Mesenchymal stem cell (in vitro differentiated cells and primary cell): ENCODE measurements around the gene NCCRP1.

Experiments used
- DNase-seq: peaks from one replicate; pipeline ENCODE4 v3.0.0-alpha.2; 2013
- H2AFZ ChIP-seq: one replicate; pipeline ENCODE4 v1.6.1; 2013; ENCODE audit warnings: low read depth, mild to moderate bottlenecking, control low read depth, inconsistent platforms, low read length, moderate library complexity
- H2AK5ac ChIP-seq: 2 replicates; pipeline ENCODE4 v1.6.1; 2013; ENCODE audit warnings: low read length, moderate library complexity, mild to moderate bottlenecking, inconsistent platforms; ENCODE audit not compliant: severe bottlenecking
- H2BK120ac ChIP-seq: one replicate; pipeline ENCODE4 v1.6.1; 2013; ENCODE audit warnings: low read depth, mild to moderate bottlenecking, inconsistent platforms, low read length, moderate library complexity
- H2BK12ac ChIP-seq, 2 experiments: one replicate each; pipeline ENCODE4 v1.6.1; 2013; ENCODE audit warnings: inconsistent platforms in 2 of 2, low read length in 2 of 2, mild to moderate bottlenecking in 2 of 2, moderate library complexity in 2 of 2, control low read depth in 1 of 2
- H2BK15ac ChIP-seq: one replicate; pipeline ENCODE4 v1.6.1; 2013; ENCODE audit warnings: mild to moderate bottlenecking, low read depth, inconsistent platforms; ENCODE audit not compliant: poor library complexity, severe bottlenecking
- H2BK5ac ChIP-seq: 2 replicates; pipeline ENCODE4 v1.6.1; 2013; ENCODE audit warnings: low read depth, mild to moderate bottlenecking, low read length, control low read depth, inconsistent platforms; ENCODE audit not compliant: poor library complexity, severe bottlenecking
- H3K14ac ChIP-seq, 2 experiments: one replicate each; pipeline ENCODE4 v1.6.1; 2013; ENCODE audit warnings: inconsistent platforms in 2 of 2, low read length in 2 of 2, control low read depth in 1 of 2, mild to moderate bottlenecking in 1 of 2, moderate library complexity in 1 of 2
- H3K18ac ChIP-seq, 2 experiments: one replicate each; pipeline ENCODE4 v1.6.1; 2013; ENCODE audit warnings: inconsistent platforms in 2 of 2, low read length in 2 of 2, control low read depth in 1 of 2, low read depth in 1 of 2, mild to moderate bottlenecking in 1 of 2
- H3K23ac ChIP-seq, 2 experiments: one replicate each; pipeline ENCODE4 v1.6.1; 2013; ENCODE audit warnings: inconsistent platforms in 2 of 2, low read length in 2 of 2, mild to moderate bottlenecking in 2 of 2, moderate library complexity in 2 of 2, control low read depth in 1 of 2
- H3K27ac ChIP-seq: 2 replicates; pipeline ENCODE4 v1.5.1; 2013; ENCODE audit warnings: mild to moderate bottlenecking, moderate library complexity, low read length, control low read depth, inconsistent platforms; ENCODE audit not compliant: poor library complexity, severe bottlenecking
- H3K27me3 ChIP-seq, 2 experiments: 2 replicates each; pipeline versions ENCODE4 v1.6.1 to v1.7.0; 2013; ENCODE audit warnings: low read length in 2 of 2, mild to moderate bottlenecking in 2 of 2, moderate library complexity in 2 of 2, control low read depth in 1 of 2, inconsistent platforms in 1 of 2; ENCODE audit not compliant: control insufficient read depth in 1 of 2, insufficient read depth in 1 of 2
- H3K36me3 ChIP-seq, 2 experiments: 2 replicates each; pipeline versions ENCODE4 v1.6.1 to v1.7.0; 2013; ENCODE audit warnings: low read length in 2 of 2, control low read depth in 1 of 2, inconsistent platforms in 1 of 2, low read depth in 1 of 2, mild to moderate bottlenecking in 1 of 2; ENCODE audit not compliant: insufficient read depth in 2 of 2, control insufficient read depth in 1 of 2
- H3K4ac ChIP-seq, 2 experiments: one replicate each; pipeline ENCODE4 v1.6.1; 2013; ENCODE audit warnings: inconsistent platforms in 2 of 2, low read length in 2 of 2, mild to moderate bottlenecking in 2 of 2, moderate library complexity in 2 of 2, control low read depth in 1 of 2, low read depth in 1 of 2
- H3K4me1 ChIP-seq: 2 replicates; pipeline ENCODE4 v1.6.1; 2013; ENCODE audit warnings: low read depth, low read length, control low read depth; ENCODE audit not compliant: control insufficient read depth, insufficient read depth
- H3K4me2 ChIP-seq: 2 replicates; pipeline ENCODE4 v1.6.1; 2013; ENCODE audit warnings: low read length, mild to moderate bottlenecking, inconsistent platforms; ENCODE audit not compliant: poor library complexity, severe bottlenecking
- H3K4me3 ChIP-seq, 2 experiments: 2 replicates each; pipeline versions ENCODE4 v1.5.1 to v1.7.0; 2013; ENCODE audit warnings: low read length in 2 of 2, mild to moderate bottlenecking in 2 of 2, control low read depth in 1 of 2, low read depth in 1 of 2; ENCODE audit not compliant: insufficient read depth in 1 of 2
- H3K79me1 ChIP-seq: replicated peaks from 2 replicates; pipeline ENCODE4 v1.6.1; 2013; ENCODE audit warnings: mild to moderate bottlenecking, control low read depth, low read length, inconsistent platforms; ENCODE audit not compliant: poor library complexity, severe bottlenecking
- H3K9ac ChIP-seq: 2 replicates; pipeline ENCODE4 v1.7.0; 2013; ENCODE audit warnings: mild to moderate bottlenecking, low read length, moderate library complexity
- H3K9me3 ChIP-seq: 2 replicates; pipeline ENCODE4 v1.7.0; 2013; ENCODE audit warnings: mild to moderate bottlenecking, low read length; ENCODE audit not compliant: control insufficient read depth
- H4K8ac ChIP-seq: one replicate; pipeline ENCODE4 v1.6.1; 2013; ENCODE audit warnings: inconsistent platforms, mild to moderate bottlenecking, low read length, moderate library complexity
- H4K91ac ChIP-seq: one replicate; pipeline ENCODE4 v1.6.1; 2013; ENCODE audit warnings: mild to moderate bottlenecking, low read length, inconsistent platforms
- WGBS: methylation state at CpG from one replicate; pipeline ENCODE4 v1.1.7; 2013; ENCODE audit warnings: mixed read lengths; 5-methylcytosine and 5-hydroxymethylcytosine counted together

NCCRP1 gene

GRCh38 chr19:39223703-39224279, 27.0 kb downstream of the NCCRP1 start:
- no peak overlapping the region for H2BK15ac ChIP-seq
- H3K18ac ChIP-seq, result no peak overlapping the region
- H2AK5ac ChIP-seq, result no peak overlapping the region
- no peak overlapping the region for H3K4me2 ChIP-seq
- H3K4me1 ChIP-seq, result no peaks in the 10 kb centered on the region
- no peak overlapping the region for H3K4me3 ChIP-seq
- DNase-seq, result peak; percentile 42
- no peaks in the 10 kb centered on the region for H3K36me3 ChIP-seq
- no peak overlapping the region for H2BK12ac ChIP-seq
- H3K79me1 ChIP-seq, result no peaks in the 10 kb centered on the region
- H3K27me3 ChIP-seq, result peaks cover 16 to 38% of the 10 kb centered on the region in 2 experiments
- no peak overlapping the region for H3K27ac ChIP-seq
- H3K14ac ChIP-seq, result no peak overlapping the region
- no peak overlapping the region for H2AFZ ChIP-seq
- no peak overlapping the region for H2BK5ac ChIP-seq
- no peaks in the 10 kb centered on the region for H3K9me3 ChIP-seq
- H3K4ac ChIP-seq, result no peak overlapping the region
- H4K8ac ChIP-seq, result no peak overlapping the region
- no peak overlapping the region for H2BK120ac ChIP-seq
- no peak overlapping the region for H3K9ac ChIP-seq
- H4K91ac ChIP-seq, result no peak overlapping the region
- H3K23ac ChIP-seq, result no peak overlapping the region
- 0% methylated on average over 2 of the region's 4 CpGs for WGBS

GRCh38 chr19:39224910-39225309, 28.1 kb downstream of the NCCRP1 start:
- no peak overlapping the region for H4K91ac ChIP-seq
- H3K36me3 ChIP-seq, result no peaks in the 10 kb centered on the region
- H3K4me3 ChIP-seq, result no peak overlapping the region
- no peak overlapping the region for H2AFZ ChIP-seq
- H3K14ac ChIP-seq, result no peak overlapping the region
- H3K18ac ChIP-seq, result no peak overlapping the region
- H2BK15ac ChIP-seq, result no peak overlapping the region
- H3K27ac ChIP-seq, result no peak overlapping the region
- WGBS, result 31% methylated on average over 3 of the region's 3 CpGs
- no peak overlapping the region for H3K9ac ChIP-seq
- H2BK120ac ChIP-seq, result no peak overlapping the region
- no peak overlapping the region for H2BK5ac ChIP-seq
- H2BK12ac ChIP-seq, result no peak overlapping the region
- H3K79me1 ChIP-seq, result no peaks in the 10 kb centered on the region
- DNase-seq, result no peak
- no peak overlapping the region for H3K4me2 ChIP-seq
- peaks cover 12 to 38% of the 10 kb centered on the region in 2 experiments for H3K27me3 ChIP-seq
- no peaks in the 10 kb centered on the region for H3K4me1 ChIP-seq
- H4K8ac ChIP-seq, result no peak overlapping the region
- H2AK5ac ChIP-seq, result no peak overlapping the region
- H3K9me3 ChIP-seq, result no peaks in the 10 kb centered on the region
- H3K23ac ChIP-seq, result no peak overlapping the region
- no peak overlapping the region for H3K4ac ChIP-seq

GRCh38 chr19:39230096-39230764, 33.5 kb downstream of the NCCRP1 start:
- H3K79me1 ChIP-seq, result no peaks in the 10 kb centered on the region
- H3K27ac ChIP-seq, result no peak overlapping the region
- H3K4me2 ChIP-seq, result no peak overlapping the region
- 45% methylated on average over 1 of the region's 2 CpGs for WGBS
- peaks cover 15 to 38% of the 10 kb centered on the region in 2 experiments for H3K27me3 ChIP-seq
- no peaks in the 10 kb centered on the region for H3K36me3 ChIP-seq
- no peak overlapping the region for H2AK5ac ChIP-seq
- no peak overlapping the region for H3K14ac ChIP-seq
- H2BK120ac ChIP-seq, result no peak overlapping the region
- no peak overlapping the region for H2BK15ac ChIP-seq
- H3K23ac ChIP-seq, result no peak overlapping the region
- no peak overlapping the region for H2BK12ac ChIP-seq
- no peak overlapping the region for H4K8ac ChIP-seq
- H3K9me3 ChIP-seq, result peaks cover 4% of the 10 kb centered on the region
- no peak overlapping the region for H3K9ac ChIP-seq
- no peak overlapping the region for H3K4ac ChIP-seq
- peaks cover 2% of the 10 kb centered on the region for H3K4me1 ChIP-seq
- no peak overlapping the region for H3K18ac ChIP-seq
- H2AFZ ChIP-seq, result no peak overlapping the region
- H2BK5ac ChIP-seq, result no peak overlapping the region
- no peak for DNase-seq
- no peak overlapping the region for H4K91ac ChIP-seq
- no peak overlapping the region for H3K4me3 ChIP-seq

- WGBS, result 79% methylated on average over 5 of the region's 5 CpGs
Measured at GRCh38 chr19:39232708-39233107, 35.9 kb downstream of the NCCRP1 start.

More at GRCh38 chr19:39232708-39233107, 35.9 kb downstream of the NCCRP1 start:
- no peak overlapping the region for H3K4ac ChIP-seq
- no peaks in the 10 kb centered on the region for H3K79me1 ChIP-seq
- no peak overlapping the region for H3K9ac ChIP-seq
- no peak overlapping the region for H2BK15ac ChIP-seq
- no peak overlapping the region for H4K8ac ChIP-seq
- H4K91ac ChIP-seq, result no peak overlapping the region
- H3K9me3 ChIP-seq, result peaks cover 4% of the 10 kb centered on the region
- H2BK120ac ChIP-seq, result no peak overlapping the region
- H3K4me3 ChIP-seq, result no peak overlapping the region
- H3K36me3 ChIP-seq, result no peaks in the 10 kb centered on the region
- H3K27ac ChIP-seq, result no peak overlapping the region
- no peak overlapping the region for H3K18ac ChIP-seq
- H3K14ac ChIP-seq, result no peak overlapping the region
- H2BK5ac ChIP-seq, result no peak overlapping the region
- H2AFZ ChIP-seq, result no peak overlapping the region
- no peak overlapping the region for H2BK12ac ChIP-seq
- peaks cover 3% of the 10 kb centered on the region for H3K4me1 ChIP-seq
- no peak overlapping the region for H3K4me2 ChIP-seq
- H3K27me3 ChIP-seq, result peaks cover 29 to 49% of the 10 kb centered on the region in 2 experiments
- DNase-seq, result no peak
- no peak overlapping the region for H2AK5ac ChIP-seq
- no peak overlapping the region for H3K23ac ChIP-seq
